SK-N-SH treated with all-trans-retinoic acid at 6 μM for 48 hours (cell line): ENCODE results near the gene PUSL1.

Source experiments
- BACH2 ChIP-seq: fragments of 250-450 bp; sonication (Bioruptor Pico); IDR thresholded peaks from 2 replicates; pipeline ENCODE4 v1.9.0; 2021; ENCODE audit warnings: mild to moderate bottlenecking, borderline replicate concordance
- CSRNP3 ChIP-seq: fragments of 250-450 bp; sonication (Bioruptor Pico); IDR thresholded peaks from 2 replicates; pipeline ENCODE4 v1.5.1; 2021; ENCODE audit warnings: mild to moderate bottlenecking, moderate library complexity
- PATZ1 ChIP-seq: fragments of 250-450 bp; sonication (Bioruptor Pico); IDR thresholded peaks from 2 replicates; pipeline ENCODE4 v1.8.0; 2020; ENCODE audit warnings: mild to moderate bottlenecking, moderate library complexity, borderline replicate concordance
- SNAI2 ChIP-seq: fragments of 250-450 bp; sonication (Bioruptor Pico); IDR thresholded peaks from 2 replicates; pipeline ENCODE4 v1.5.0; 2020; ENCODE audit warnings: mild to moderate bottlenecking, moderate library complexity
- ZNF565 ChIP-seq: fragments of 450-650 bp; formaldehyde crosslinking; conservative IDR thresholded peaks from 2 replicates; pipeline ENCODE4 v1.5.0; 2020; ENCODE audit warnings: low read depth, mild to moderate bottlenecking, moderate library complexity
- ZNF8 ChIP-seq: fragments of 450-650 bp; formaldehyde crosslinking; IDR thresholded peaks from 2 replicates; pipeline ENCODE4 v1.5.0; 2020; ENCODE audit warnings: mild to moderate bottlenecking, moderate library complexity

- TF ChIP-seq CSRNP3 (CRISPR knock-in tag) (no peak), PATZ1 (no peak), BACH2 (no peak), ZNF565 (CRISPR knock-in tag) (no peak), ZNF8 (no peak), SNAI2 (no peak)
These were observed 33.4 kb upstream of the PUSL1 start for GRCh38 chr1:1274931-1275431.
